H9 (cell line): ENCODE data around the gene RTF2. TPM values are rescaled to one million over a fixed set of nuclear protein-coding genes. Genes with fewer than 3 reads are reported as not detected.

Experiments used
- DNase-seq: peaks from one replicate; pipeline ENCODE4 v3.0.0-alpha.2; 2017
- H2AFZ ChIP-seq: one replicate; pipeline ENCODE4 v1.6.1; 2013; ENCODE audit warnings: mild to moderate bottlenecking, low read length, control low read depth, moderate library complexity
- H2AK5ac ChIP-seq: 2 replicates; pipeline ENCODE4 v1.6.1; 2013; ENCODE audit warnings: low read length, control low read depth, mixed read lengths; ENCODE audit not compliant: insufficient read length
- H2BK120ac ChIP-seq: one replicate; pipeline ENCODE4 v1.6.1; 2013; ENCODE audit warnings: low read depth, mild to moderate bottlenecking, low read length, control low read depth, inconsistent platforms; ENCODE audit not compliant: poor library complexity, severe bottlenecking
- H2BK12ac ChIP-seq: 2 replicates; pipeline ENCODE4 v1.6.1; 2013; ENCODE audit warnings: low read length, control low read depth, mixed read lengths, low read depth; ENCODE audit not compliant: insufficient read length
- H2BK15ac ChIP-seq: 2 replicates; pipeline ENCODE4 v1.6.1; 2013; ENCODE audit warnings: low read depth, low read length, control low read depth
- H2BK20ac ChIP-seq: one replicate; pipeline ENCODE4 v1.6.1; 2013; ENCODE audit warnings: low read depth, mild to moderate bottlenecking, low read length, control low read depth, inconsistent platforms; ENCODE audit not compliant: poor library complexity, severe bottlenecking
- H2BK5ac ChIP-seq: 2 replicates; pipeline ENCODE4 v1.6.1; 2013; ENCODE audit warnings: low read length, control low read depth, mixed read lengths; ENCODE audit not compliant: insufficient read length
- H3K14ac ChIP-seq: 2 replicates; pipeline ENCODE4 v1.6.1; 2013; ENCODE audit warnings: low read length, control low read depth; ENCODE audit not compliant: insufficient read depth
- H3K18ac ChIP-seq: 2 replicates; pipeline ENCODE4 v1.6.1; 2013; ENCODE audit warnings: low read depth, mild to moderate bottlenecking, mixed read lengths, low read length, control low read depth; ENCODE audit not compliant: insufficient read length
- H3K23ac ChIP-seq: 2 replicates; pipeline ENCODE4 v1.6.1; 2013; ENCODE audit warnings: low read length, control low read depth, mixed read lengths, low read depth; ENCODE audit not compliant: insufficient read length
- H3K23me2 ChIP-seq: 2 replicates; pipeline ENCODE4 v1.6.1; 2013; ENCODE audit warnings: low read depth, mild to moderate bottlenecking, mixed read lengths, low read length, control low read depth; ENCODE audit not compliant: insufficient read length, poor library complexity, severe bottlenecking
- H3K27ac ChIP-seq: 2 replicates; pipeline ENCODE4 v1.5.1; 2013; ENCODE audit warnings: low read length, control low read depth, mixed read lengths, low read depth; ENCODE audit not compliant: insufficient read length
- H3K27me3 ChIP-seq: 2 replicates; pipeline ENCODE4 v1.6.1; 2013; ENCODE audit warnings: low read length, control low read depth, inconsistent platforms; ENCODE audit not compliant: insufficient read depth
- H3K4ac ChIP-seq: 2 replicates; pipeline ENCODE4 v1.6.1; 2013; ENCODE audit warnings: low read depth, mild to moderate bottlenecking, control low read depth, inconsistent platforms, low read length, moderate library complexity
- H3K4me1 ChIP-seq: 2 replicates; pipeline ENCODE4 v1.6.1; 2013; ENCODE audit warnings: low read length, control low read depth, inconsistent platforms; ENCODE audit not compliant: insufficient read depth
- H3K4me2 ChIP-seq: 2 replicates; pipeline ENCODE4 v1.6.1; 2013; ENCODE audit warnings: low read length, control low read depth, mixed read lengths; ENCODE audit not compliant: insufficient read length, insufficient read depth
- H3K56ac ChIP-seq: 2 replicates; pipeline ENCODE4 v1.6.1; 2013; ENCODE audit warnings: low read depth, mild to moderate bottlenecking, mixed read lengths, low read length, control low read depth; ENCODE audit not compliant: insufficient read length
- H3K79me1 ChIP-seq: 2 replicates; pipeline ENCODE4 v1.6.1; 2013; ENCODE audit warnings: low read depth, mild to moderate bottlenecking, moderate library complexity, low read length, control low read depth, inconsistent platforms; ENCODE audit not compliant: insufficient read depth, poor library complexity, severe bottlenecking
- H3K79me2 ChIP-seq: 2 replicates; pipeline ENCODE4 v1.6.1; 2013; ENCODE audit warnings: low read length, control low read depth, inconsistent platforms; ENCODE audit not compliant: insufficient read depth
- H3K9ac ChIP-seq: 2 replicates; pipeline ENCODE4 v1.6.1; 2013; ENCODE audit warnings: low read length, control low read depth, mixed read lengths; ENCODE audit not compliant: insufficient read length; ENCODE audit errors: extremely low read depth
- H3K9me3 ChIP-seq: one replicate; pipeline ENCODE4 v1.6.1; 2013; ENCODE audit warnings: low read depth, low read length, inconsistent platforms; ENCODE audit not compliant: control insufficient read depth
- H3T11ph ChIP-seq: one replicate; pipeline ENCODE4 v1.6.1; 2013; ENCODE audit warnings: mild to moderate bottlenecking, low read length, control low read depth, inconsistent platforms
- H4K20me1 ChIP-seq: one replicate; pipeline ENCODE4 v1.6.1; 2013; ENCODE audit not compliant: control insufficient read depth, insufficient read length, insufficient read depth
- H4K5ac ChIP-seq: 2 replicates; pipeline ENCODE4 v1.6.1; 2013; ENCODE audit warnings: low read depth, mild to moderate bottlenecking, mixed read lengths, low read length, control low read depth; ENCODE audit not compliant: insufficient read length
- H4K8ac ChIP-seq: replicated peaks from 2 replicates; pipeline ENCODE4 v1.6.1; 2013; ENCODE audit warnings: low read length, control low read depth, mixed read lengths, low read depth; ENCODE audit not compliant: insufficient read length
- H4K91ac ChIP-seq: 2 replicates; pipeline ENCODE4 v1.6.1; 2013; ENCODE audit warnings: low read depth, mild to moderate bottlenecking, moderate library complexity, mixed read lengths, low read length, control low read depth; ENCODE audit not compliant: insufficient read length
- H3K27ac Mint-ChIP-seq, 3 experiments: 2 replicates in 2 of 3; 3 replicates in 1 of 3; pipeline ENCODE4 v1.8.0; 2020 to 2021; ENCODE audit warnings: mixed read lengths in 3 of 3, mild to moderate bottlenecking in 1 of 3, moderate library complexity in 1 of 3
- H3K27me3 Mint-ChIP-seq: 2 replicates; pipeline ENCODE4 v1.8.0; 2021; ENCODE audit warnings: low read depth, mild to moderate bottlenecking, moderate library complexity, mixed read lengths
- H3K36me3 Mint-ChIP-seq, 3 experiments: 2 replicates in 2 of 3; 3 replicates in 1 of 3; pipeline ENCODE4 v1.8.0; 2020 to 2021; ENCODE audit warnings: low read depth in 3 of 3, mixed read lengths in 3 of 3; ENCODE audit not compliant: insufficient read depth in 1 of 3
- H3K4me1 Mint-ChIP-seq, 2 experiments: 2 replicates each; pipeline ENCODE4 v1.8.0; 2020; ENCODE audit warnings: mixed read lengths in 2 of 2
- H3K4me3 Mint-ChIP-seq, 2 experiments: 2 replicates in 1 of 2; 3 replicates in 1 of 2; pipeline ENCODE4 v1.8.0; 2020 to 2021; ENCODE audit warnings: mild to moderate bottlenecking in 2 of 2, mixed read lengths in 2 of 2, moderate library complexity in 1 of 2
- H3K9me3 Mint-ChIP-seq, 2 experiments: 2 replicates in 1 of 2; 3 replicates in 1 of 2; pipeline ENCODE4 v1.8.0; 2020; ENCODE audit warnings: mild to moderate bottlenecking in 2 of 2, mixed read lengths in 2 of 2, moderate library complexity in 1 of 2
- CTCF ChIP-seq: fragments of 200-600 bp; sonication (generic); conservative IDR thresholded peaks from 3 replicates; pipeline ENCODE4 v1.8.0; 2021; ENCODE audit warnings: antibody characterized with exemption, mild to moderate bottlenecking
- WGBS: extraction: QIAGEN DNeasy Blood & Tissue Kit; methylation state at CpG from one replicate; pipeline ENCODE4 v1.1.7; 2013; ENCODE audit warnings: missing lambda C conversion rate, low lambda C conversion rate, mixed read lengths; ENCODE audit not compliant: insufficient read length; ENCODE audit errors: extremely low coverage; 5-methylcytosine and 5-hydroxymethylcytosine counted together
- total RNA-seq: library from RNA; stranded (reverse); gene quantifications from 2 replicates; pipeline ENCODE4 v1.2.1, GENCODE V29; 2021

Gene RTF2
- total RNA-seq, 1 experiment from 2014 or later, result 62.6 TPM

- Histone ChIP-seq H3T11ph (no peak overlapping the region), H2BK15ac (no peak overlapping the region), H4K8ac (no peak overlapping the region), H3K23ac (no peak overlapping the region), H3K79me1 (no peaks in the 10 kb centered on the region), H3K23me2 (no peaks in the 10 kb centered on the region), H3K27ac (no peak overlapping the region), H3K14ac (no peak overlapping the region), H3K56ac (no peak overlapping the region), H3K9me3 (no peaks in the 10 kb centered on the region), H4K5ac (no peak overlapping the region), H4K91ac (no peak overlapping the region), H2BK120ac (no peak overlapping the region), H2AK5ac (no peak overlapping the region), H3K79me2 (no peaks in the 10 kb centered on the region), H3K18ac (no peak overlapping the region), H3K4me2 (no peak overlapping the region), H2BK5ac (no peak overlapping the region), H3K27me3 (no peaks in the 10 kb centered on the region), H3K9ac (no peak overlapping the region), H3K4ac (no peak overlapping the region), H2BK12ac (no peak overlapping the region), H2BK20ac (no peak overlapping the region), H2AFZ (no peak overlapping the region), H4K20me1 (no peaks in the 10 kb centered on the region), H3K4me1 (no peaks in the 10 kb centered on the region)
- no peak for DNase-seq
- Mint-ChIP-seq H3K27me3 (peaks cover 21% of the 10 kb centered on the region), H3K9me3 (no peaks in the 10 kb centered on the region), H3K4me1 (no peaks in the 10 kb centered on the region; a peak in 1 of 4 replicates), H3K27ac (no peak overlapping the region), H3K4me3 (no peak overlapping the region), H3K36me3 (no peaks in the 10 kb centered on the region)
- TF ChIP-seq CTCF, result no peak
- no CpG with 5 or more reads among the region's 4 CpGs for WGBS
These were observed 27.9 kb upstream of the RTF2 start for GRCh38 chr20:56440346-56441007.
